Measurements from ENCODE around the gene APBA3. TPM values are rescaled to one million over a fixed set of nuclear protein-coding genes. Genes with fewer than 3 reads are reported as not detected.

The APBA3 gene
- total RNA-seq, 2 donors from 2014 or later: 27.5 to 42.2 TPM

DNA sequence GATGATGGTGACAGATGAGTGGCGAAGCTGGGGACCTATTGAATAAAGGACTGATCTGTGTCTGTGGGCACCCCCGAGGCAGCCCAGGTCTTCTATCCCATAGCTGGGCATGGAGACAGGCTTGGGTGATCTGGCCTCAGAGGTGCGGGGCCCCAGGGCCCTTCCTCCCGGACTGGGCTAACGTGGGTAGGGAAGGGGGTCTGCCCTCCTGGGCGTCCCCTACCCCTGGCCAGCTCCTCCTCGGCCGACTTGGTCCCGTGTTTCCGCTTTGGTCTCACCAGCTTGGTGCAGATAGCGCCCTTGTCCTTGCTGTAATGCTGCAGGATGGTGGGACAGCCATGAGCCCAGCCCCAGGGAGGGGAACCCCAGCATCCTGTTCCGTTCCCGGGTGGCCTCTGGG, 21.4 kb upstream of the APBA3 start:
- Mint-ChIP-seq H3K27ac (no peak overlapping the region), H3K27me3 (ENCODE audit: insufficient read depth) (peaks cover 51% of the 10 kb centered on the region), H3K4me1 (no peaks in the 10 kb centered on the region), H3K9me3 (peaks cover 21% of the 10 kb centered on the region), H3K36me3 (ENCODE audit: low read depth) (peaks cover 9% of the 10 kb centered on the region), H3K4me3 (no peak overlapping the region)
- TF ChIP-seq, protein P1, sequence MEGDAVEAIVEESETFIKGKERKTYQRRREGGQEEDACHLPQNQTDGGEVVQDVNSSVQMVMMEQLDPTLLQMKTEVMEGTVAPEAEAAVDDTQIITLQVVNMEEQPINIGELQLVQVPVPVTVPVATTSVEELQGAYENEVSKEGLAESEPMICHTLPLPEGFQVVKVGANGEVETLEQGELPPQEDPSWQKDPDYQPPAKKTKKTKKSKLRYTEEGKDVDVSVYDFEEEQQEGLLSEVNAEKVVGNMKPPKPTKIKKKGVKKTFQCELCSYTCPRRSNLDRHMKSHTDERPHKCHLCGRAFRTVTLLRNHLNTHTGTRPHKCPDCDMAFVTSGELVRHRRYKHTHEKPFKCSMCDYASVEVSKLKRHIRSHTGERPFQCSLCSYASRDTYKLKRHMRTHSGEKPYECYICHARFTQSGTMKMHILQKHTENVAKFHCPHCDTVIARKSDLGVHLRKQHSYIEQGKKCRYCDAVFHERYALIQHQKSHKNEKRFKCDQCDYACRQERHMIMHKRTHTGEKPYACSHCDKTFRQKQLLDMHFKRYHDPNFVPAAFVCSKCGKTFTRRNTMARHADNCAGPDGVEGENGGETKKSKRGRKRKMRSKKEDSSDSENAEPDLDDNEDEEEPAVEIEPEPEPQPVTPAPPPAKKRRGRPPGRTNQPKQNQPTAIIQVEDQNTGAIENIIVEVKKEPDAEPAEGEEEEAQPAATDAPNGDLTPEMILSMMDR (conservative IDR thresholded peaks at IDR 0.05): no peak
- DNase-seq: peak; percentile 37
- H3K36me3 ChIP-seq (ENCODE audit: control insufficient read depth, insufficient read depth, low read length): no peaks in the 10 kb centered on the region
- H3K4me1 ChIP-seq (ENCODE audit: control insufficient read depth, insufficient read depth, low read length): no peaks in the 10 kb centered on the region
- no peak overlapping the region for H3K4me3 ChIP-seq (ENCODE audit: low read length)
- peaks cover 20% of the 10 kb centered on the region for H3K9me3 ChIP-seq (ENCODE audit: control insufficient read depth, low read length)
- 91 to 95% methylated on average over 6 to 13 of the region's 13 CpGs for WGBS, 2 experiments (ENCODE audit: insufficient coverage in 1 of 2, insufficient read length in 1 of 2)
- H3K27ac ChIP-seq (ENCODE audit: low read depth, low read length): no peak overlapping the region
- no peak overlapping the region for H3K9ac ChIP-seq (ENCODE audit: extremely low read depth, low read length, poor library complexity, severe bottlenecking)
- H3K27me3 ChIP-seq (ENCODE audit: control insufficient read depth, insufficient read depth, low read length, poor library complexity, severe bottlenecking): peaks cover 30% of the 10 kb centered on the region

DNA sequence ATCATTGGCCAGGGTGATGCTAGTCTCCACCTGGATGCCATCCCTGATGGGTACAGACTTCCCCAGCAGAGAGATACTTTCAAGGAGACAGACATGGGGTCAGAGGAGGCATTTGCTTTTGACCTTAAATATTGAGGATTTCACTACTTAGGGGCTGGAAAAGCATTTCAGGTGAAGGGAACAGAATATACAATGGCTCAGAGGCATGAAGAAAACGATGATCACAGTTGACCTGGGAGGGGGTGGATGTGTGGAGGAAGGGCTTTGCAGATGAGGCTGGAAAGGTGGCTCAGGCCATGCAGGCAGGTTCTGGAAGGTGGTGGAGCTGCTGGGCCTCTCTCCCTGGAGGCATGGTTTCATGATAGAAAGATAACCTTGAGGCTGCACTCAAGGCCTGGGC, 20.8 kb upstream of the APBA3 start:
- TF ChIP-seq, protein P1 (conservative IDR thresholded peaks at IDR 0.05): no peak
- Histone ChIP-seq H3K4me1 (ENCODE audit: control insufficient read depth, insufficient read depth, low read length) (no peaks in the 10 kb centered on the region), H3K27ac (ENCODE audit: low read depth, low read length) (no peak overlapping the region), H3K9me3 (ENCODE audit: control insufficient read depth, low read length) (peaks cover 20% of the 10 kb centered on the region), H3K9ac (ENCODE audit: extremely low read depth, low read length, poor library complexity, severe bottlenecking) (no peak overlapping the region), H3K27me3 (ENCODE audit: control insufficient read depth, insufficient read depth, low read length, poor library complexity, severe bottlenecking) (peaks cover 30% of the 10 kb centered on the region), H3K4me3 (ENCODE audit: low read length) (no peak overlapping the region), H3K36me3 (ENCODE audit: control insufficient read depth, insufficient read depth, low read length) (no peaks in the 10 kb centered on the region)
- Mint-ChIP-seq H3K9me3 (peaks cover 21% of the 10 kb centered on the region), H3K27ac (no peak overlapping the region), H3K36me3 (ENCODE audit: low read depth) (peaks cover 9% of the 10 kb centered on the region), H3K27me3 (ENCODE audit: insufficient read depth) (peaks cover 48% of the 10 kb centered on the region), H3K4me1 (no peaks in the 10 kb centered on the region), H3K4me3 (no peak overlapping the region)
- DNase-seq: no peak
- 91 to 100% methylated on average over 1 of the region's 1 CpG for WGBS, 2 experiments (ENCODE audit: insufficient coverage in 1 of 2, insufficient read length in 1 of 2)

DNA sequence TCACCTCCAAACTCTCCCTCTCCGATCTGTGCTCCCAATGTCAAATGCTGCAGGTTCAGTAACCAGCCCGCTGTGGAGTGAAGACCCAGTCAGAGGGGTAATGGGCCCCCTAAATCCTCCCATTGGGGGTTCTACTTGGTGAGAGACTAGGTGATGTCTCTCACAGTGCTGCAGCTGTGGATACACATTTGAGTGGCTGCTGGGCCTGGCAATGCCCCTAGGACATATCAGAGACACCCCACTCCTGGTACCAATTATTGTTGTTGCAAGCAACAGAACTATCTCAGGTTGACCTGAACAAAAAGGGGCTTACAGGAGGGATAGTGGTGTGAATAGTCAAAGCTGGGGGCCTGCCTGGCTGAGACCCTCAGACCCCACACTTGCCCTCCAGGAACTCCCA, 20.1 kb upstream of the APBA3 start:
- peaks cover 9% of the 10 kb centered on the region for H3K36me3 Mint-ChIP-seq (ENCODE audit: low read depth)
- 98% methylated on average over 2 of the region's 2 CpGs; no CpG with 5 or more reads in 1 of the 2 experiments for WGBS, 2 experiments (ENCODE audit: insufficient coverage in 1 of 2, insufficient read length in 1 of 2)
- Histone ChIP-seq H3K36me3 (ENCODE audit: control insufficient read depth, insufficient read depth, low read length) (no peaks in the 10 kb centered on the region), H3K9me3 (ENCODE audit: control insufficient read depth, low read length) (peaks cover 20% of the 10 kb centered on the region), H3K27ac (ENCODE audit: low read depth, low read length) (no peak overlapping the region), H3K4me3 (ENCODE audit: low read length) (no peak overlapping the region), H3K9ac (ENCODE audit: extremely low read depth, low read length, poor library complexity, severe bottlenecking) (no peak overlapping the region), H3K27me3 (ENCODE audit: control insufficient read depth, insufficient read depth, low read length, poor library complexity, severe bottlenecking) (peaks cover 25% of the 10 kb centered on the region), H3K4me1 (ENCODE audit: control insufficient read depth, insufficient read depth, low read length) (no peaks in the 10 kb centered on the region)
- TF ChIP-seq, protein P1 (conservative IDR thresholded peaks at IDR 0.05): no peak
- H3K27ac Mint-ChIP-seq: no peak overlapping the region
- no peak overlapping the region for H3K4me3 Mint-ChIP-seq
- H3K27me3 Mint-ChIP-seq (ENCODE audit: insufficient read depth): peaks cover 41% of the 10 kb centered on the region
- H3K9me3 Mint-ChIP-seq: peaks cover 21% of the 10 kb centered on the region
- DNase-seq: peak; percentile 32
- no peaks in the 10 kb centered on the region for H3K4me1 Mint-ChIP-seq
